ENCODE data around the gene NEK10. TPM values are rescaled to one million over a fixed set of nuclear protein-coding genes. Genes with fewer than 3 reads are reported as not detected.

NEK10 gene
- total and polyA plus RNA-seq, 2 of the 13 experiments (the other 11 are each of a cell fraction or from before 2014, with no cell fraction given), result 2.8 to 14.2 TPM

DNA sequence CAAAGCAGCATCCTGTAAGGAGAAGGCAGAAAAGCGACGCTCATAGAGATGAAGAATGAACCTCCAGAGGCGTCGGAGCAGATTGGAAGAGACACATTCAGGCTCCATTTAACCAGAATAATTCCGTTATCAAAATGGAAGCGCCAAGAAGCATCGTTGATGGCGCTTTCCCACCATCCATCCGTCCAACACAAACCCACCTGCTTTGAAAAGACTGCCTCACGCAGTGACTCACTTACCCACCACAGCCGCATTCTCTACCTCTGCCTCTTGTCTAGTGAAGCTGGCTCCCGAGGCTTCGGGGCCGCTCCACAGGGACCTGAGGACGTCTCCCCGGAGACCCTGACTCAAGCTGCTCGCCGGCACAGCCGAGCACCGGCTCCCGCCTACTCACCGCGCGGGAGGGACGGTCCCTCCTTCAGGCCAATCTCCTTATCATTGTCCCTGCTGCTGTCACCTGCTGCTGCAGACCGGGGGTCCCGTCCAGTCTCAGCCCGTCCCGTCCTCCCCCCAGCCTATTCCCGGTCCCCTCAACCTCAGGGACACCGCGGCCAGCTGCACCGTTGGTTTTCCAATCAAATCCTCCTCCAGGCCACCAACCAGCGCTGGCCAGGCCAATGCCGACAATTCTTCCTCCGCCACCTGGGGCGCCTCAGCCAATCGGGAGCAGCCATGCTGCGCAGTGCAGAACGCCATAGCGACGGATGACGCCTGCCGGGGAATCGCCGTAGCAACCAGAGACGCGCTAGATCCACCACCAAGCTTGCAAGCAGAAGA lies at the start of gene NEK10 (continued):
- TF ChIP-seq, protein P1, sequence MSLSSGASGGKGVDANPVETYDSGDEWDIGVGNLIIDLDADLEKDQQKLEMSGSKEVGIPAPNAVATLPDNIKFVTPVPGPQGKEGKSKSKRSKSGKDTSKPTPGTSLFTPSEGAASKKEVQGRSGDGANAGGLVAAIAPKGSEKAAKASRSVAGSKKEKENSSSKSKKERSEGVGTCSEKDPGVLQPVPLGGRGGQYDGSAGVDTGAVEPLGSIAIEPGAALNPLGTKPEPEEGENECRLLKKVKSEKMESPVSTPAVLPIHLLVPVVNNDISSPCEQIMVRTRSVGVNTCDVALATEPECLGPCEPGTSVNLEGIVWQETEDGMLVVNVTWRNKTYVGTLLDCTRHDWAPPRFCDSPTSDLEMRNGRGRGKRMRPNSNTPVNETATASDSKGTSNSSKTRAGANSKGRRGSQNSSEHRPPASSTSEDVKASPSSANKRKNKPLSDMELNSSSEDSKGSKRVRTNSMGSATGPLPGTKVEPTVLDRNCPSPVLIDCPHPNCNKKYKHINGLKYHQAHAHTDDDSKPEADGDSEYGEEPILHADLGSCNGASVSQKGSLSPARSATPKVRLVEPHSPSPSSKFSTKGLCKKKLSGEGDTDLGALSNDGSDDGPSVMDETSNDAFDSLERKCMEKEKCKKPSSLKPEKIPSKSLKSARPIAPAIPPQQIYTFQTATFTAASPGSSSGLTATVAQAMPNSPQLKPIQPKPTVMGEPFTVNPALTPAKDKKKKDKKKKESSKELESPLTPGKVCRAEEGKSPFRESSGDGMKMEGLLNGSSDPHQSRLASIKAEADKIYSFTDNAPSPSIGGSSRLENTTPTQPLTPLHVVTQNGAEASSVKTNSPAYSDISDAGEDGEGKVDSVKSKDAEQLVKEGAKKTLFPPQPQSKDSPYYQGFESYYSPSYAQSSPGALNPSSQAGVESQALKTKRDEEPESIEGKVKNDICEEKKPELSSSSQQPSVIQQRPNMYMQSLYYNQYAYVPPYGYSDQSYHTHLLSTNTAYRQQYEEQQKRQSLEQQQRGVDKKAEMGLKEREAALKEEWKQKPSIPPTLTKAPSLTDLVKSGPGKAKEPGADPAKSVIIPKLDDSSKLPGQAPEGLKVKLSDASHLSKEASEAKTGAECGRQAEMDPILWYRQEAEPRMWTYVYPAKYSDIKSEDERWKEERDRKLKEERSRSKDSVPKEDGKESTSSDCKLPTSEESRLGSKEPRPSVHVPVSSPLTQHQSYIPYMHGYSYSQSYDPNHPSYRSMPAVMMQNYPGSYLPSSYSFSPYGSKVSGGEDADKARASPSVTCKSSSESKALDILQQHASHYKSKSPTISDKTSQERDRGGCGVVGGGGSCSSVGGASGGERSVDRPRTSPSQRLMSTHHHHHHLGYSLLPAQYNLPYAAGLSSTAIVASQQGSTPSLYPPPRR (CRISPR knock-in tag; IDR thresholded peaks at IDR 0.05; ENCODE audit: borderline replicate concordance), result no peak
- TF ChIP-seq, protein P2, sequence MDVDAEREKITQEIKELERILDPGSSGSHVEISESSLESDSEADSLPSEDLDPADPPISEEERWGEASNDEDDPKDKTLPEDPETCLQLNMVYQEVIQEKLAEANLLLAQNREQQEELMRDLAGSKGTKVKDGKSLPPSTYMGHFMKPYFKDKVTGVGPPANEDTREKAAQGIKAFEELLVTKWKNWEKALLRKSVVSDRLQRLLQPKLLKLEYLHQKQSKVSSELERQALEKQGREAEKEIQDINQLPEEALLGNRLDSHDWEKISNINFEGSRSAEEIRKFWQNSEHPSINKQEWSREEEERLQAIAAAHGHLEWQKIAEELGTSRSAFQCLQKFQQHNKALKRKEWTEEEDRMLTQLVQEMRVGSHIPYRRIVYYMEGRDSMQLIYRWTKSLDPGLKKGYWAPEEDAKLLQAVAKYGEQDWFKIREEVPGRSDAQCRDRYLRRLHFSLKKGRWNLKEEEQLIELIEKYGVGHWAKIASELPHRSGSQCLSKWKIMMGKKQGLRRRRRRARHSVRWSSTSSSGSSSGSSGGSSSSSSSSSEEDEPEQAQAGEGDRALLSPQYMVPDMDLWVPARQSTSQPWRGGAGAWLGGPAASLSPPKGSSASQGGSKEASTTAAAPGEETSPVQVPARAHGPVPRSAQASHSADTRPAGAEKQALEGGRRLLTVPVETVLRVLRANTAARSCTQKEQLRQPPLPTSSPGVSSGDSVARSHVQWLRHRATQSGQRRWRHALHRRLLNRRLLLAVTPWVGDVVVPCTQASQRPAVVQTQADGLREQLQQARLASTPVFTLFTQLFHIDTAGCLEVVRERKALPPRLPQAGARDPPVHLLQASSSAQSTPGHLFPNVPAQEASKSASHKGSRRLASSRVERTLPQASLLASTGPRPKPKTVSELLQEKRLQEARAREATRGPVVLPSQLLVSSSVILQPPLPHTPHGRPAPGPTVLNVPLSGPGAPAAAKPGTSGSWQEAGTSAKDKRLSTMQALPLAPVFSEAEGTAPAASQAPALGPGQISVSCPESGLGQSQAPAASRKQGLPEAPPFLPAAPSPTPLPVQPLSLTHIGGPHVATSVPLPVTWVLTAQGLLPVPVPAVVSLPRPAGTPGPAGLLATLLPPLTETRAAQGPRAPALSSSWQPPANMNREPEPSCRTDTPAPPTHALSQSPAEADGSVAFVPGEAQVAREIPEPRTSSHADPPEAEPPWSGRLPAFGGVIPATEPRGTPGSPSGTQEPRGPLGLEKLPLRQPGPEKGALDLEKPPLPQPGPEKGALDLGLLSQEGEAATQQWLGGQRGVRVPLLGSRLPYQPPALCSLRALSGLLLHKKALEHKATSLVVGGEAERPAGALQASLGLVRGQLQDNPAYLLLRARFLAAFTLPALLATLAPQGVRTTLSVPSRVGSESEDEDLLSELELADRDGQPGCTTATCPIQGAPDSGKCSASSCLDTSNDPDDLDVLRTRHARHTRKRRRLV (CRISPR knock-in tag; IDR thresholded peaks at IDR 0.05), result no peak
- TF ChIP-seq ZNF891 (CRISPR knock-in tag; IDR thresholded peaks at IDR 0.05) (0 out of 2 replicates have a peak, but pooled peaks have one; percentile 51), CEBPB (IDR thresholded peaks at IDR 0.05; ENCODE audit: borderline replicate concordance, low read depth, low read length) (no peak), ZNF431 (CRISPR knock-in tag; IDR thresholded peaks at IDR 0.05; ENCODE audit: borderline replicate concordance, low read depth) (0 out of 2 replicates have a peak, but pooled peaks have one; percentile 70), FOXC1 (CRISPR knock-in tag; IDR thresholded peaks at IDR 0.05; ENCODE audit: borderline replicate concordance) (peak; percentile 59), REPIN1 (CRISPR knock-in tag; IDR thresholded peaks at IDR 0.05; ENCODE audit: borderline replicate concordance, low read depth) (peak; percentile 73; the same call in 1 of the 2 replicates), POLR2G (IDR thresholded peaks at IDR 0.05; ENCODE audit: low read depth, low read length) (0 out of 2 replicates have a peak, but pooled peaks have one; percentile 48), ZNF766 (CRISPR knock-in tag; IDR thresholded peaks at IDR 0.05; ENCODE audit: borderline replicate concordance) (0 out of 2 replicates have a peak, but pooled peaks have one; percentile 37)
- TF ChIP-seq, protein P3, sequence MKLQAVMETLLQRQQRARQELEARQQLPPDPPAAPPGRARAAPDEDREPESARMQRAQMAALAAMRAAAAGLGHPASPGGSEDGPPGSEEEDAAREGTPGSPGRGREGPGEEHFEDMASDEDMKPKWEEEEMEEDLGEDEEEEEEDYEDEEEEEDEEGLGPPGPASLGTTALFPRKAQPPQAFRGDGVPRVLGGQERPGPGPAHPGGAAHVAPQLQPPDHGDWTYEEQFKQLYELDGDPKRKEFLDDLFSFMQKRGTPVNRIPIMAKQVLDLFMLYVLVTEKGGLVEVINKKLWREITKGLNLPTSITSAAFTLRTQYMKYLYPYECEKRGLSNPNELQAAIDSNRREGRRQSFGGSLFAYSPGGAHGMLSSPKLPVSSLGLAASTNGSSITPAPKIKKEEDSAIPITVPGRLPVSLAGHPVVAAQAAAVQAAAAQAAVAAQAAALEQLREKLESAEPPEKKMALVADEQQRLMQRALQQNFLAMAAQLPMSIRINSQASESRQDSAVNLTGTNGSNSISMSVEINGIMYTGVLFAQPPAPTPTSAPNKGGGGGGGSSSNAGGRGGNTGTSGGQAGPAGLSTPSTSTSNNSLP (IDR thresholded peaks at IDR 0.05; ENCODE audit: low read depth, low read length), result no peak
- TF ChIP-seq, protein P4, sequence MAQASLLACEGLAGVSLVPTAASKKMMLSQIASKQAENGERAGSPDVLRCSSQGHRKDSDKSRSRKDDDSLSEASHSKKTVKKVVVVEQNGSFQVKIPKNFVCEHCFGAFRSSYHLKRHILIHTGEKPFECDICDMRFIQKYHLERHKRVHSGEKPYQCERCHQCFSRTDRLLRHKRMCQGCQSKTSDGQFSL (CRISPR knock-in tag; IDR thresholded peaks at IDR 0.05), result no peak
- TF ChIP-seq, protein P5, sequence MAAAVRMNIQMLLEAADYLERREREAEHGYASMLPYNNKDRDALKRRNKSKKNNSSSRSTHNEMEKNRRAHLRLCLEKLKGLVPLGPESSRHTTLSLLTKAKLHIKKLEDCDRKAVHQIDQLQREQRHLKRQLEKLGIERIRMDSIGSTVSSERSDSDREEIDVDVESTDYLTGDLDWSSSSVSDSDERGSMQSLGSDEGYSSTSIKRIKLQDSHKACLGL (CRISPR knock-in tag; IDR thresholded peaks at IDR 0.05), result 0 out of 2 replicates have a peak, but pooled peaks have one; percentile 48
- TF ChIP-seq, protein P6, sequence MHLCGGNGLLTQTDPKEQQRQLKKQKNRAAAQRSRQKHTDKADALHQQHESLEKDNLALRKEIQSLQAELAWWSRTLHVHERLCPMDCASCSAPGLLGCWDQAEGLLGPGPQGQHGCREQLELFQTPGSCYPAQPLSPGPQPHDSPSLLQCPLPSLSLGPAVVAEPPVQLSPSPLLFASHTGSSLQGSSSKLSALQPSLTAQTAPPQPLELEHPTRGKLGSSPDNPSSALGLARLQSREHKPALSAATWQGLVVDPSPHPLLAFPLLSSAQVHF (CRISPR knock-in tag; IDR thresholded peaks at IDR 0.05), result no peak

Measured in HepG2 (cell line).